ENCODE results near the gene PGAP6.

Gene PGAP6

DNA sequence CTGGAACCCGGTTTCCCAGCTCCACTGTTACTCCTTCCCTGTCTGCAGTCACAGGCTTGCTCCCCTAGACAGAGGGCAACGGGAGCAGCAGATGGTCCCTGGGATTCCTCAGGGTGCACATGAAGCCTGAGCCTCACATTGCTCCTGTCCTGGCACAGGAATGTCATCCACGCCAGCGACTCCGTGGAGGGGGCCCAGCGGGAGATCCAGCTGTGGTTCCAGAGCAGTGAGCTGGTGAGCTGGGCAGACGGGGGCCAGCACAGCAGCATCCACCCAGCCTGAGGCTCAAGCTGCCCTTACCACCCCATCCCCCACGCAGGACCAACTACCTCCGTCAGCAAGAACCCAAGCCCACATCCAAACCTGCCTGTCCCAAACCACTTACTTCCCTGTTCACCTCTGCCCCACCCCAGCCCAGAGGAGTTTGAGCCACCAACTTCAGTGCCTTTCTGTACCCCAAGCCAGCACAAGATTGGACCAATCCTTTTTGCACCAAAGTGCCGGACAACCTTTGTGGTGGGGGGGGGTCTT lies 18.3 kb upstream of the PGAP6 start:
- Histone ChIP-seq H3K27ac (ENCODE audit: insufficient read depth in 1 of 2, low read depth in 1 of 2, low read length in 2 of 2, poor library complexity in 1 of 2, severe bottlenecking in 2 of 2) (peak overlapping the region in 1 of 2 experiments; percentile 83), H3K36me3 (ENCODE audit: control insufficient read depth in 4 of 4, insufficient read depth in 4 of 4, low read length in 3 of 4) (peaks cover 0 to 29% (median 6%) of the 10 kb centered on the region in 4 experiments), H3K4me3 (ENCODE audit: control insufficient read depth in 1 of 7, extremely low read depth in 1 of 7, insufficient read depth in 4 of 7, low read depth in 2 of 7, low read length in 6 of 7) (peak overlapping the region in 6 of 7 experiments; percentile 69 to 92 (median 82)), H3K9me3 (ENCODE audit: control extremely low read depth in 1 of 5, control insufficient read depth in 4 of 5, insufficient read depth in 2 of 5, low read depth in 1 of 5, low read length in 4 of 5) (no peaks in the 10 kb centered on the region), H3K4me1 (ENCODE audit: control extremely low read depth in 1 of 4, control insufficient read depth in 4 of 4, insufficient read depth in 4 of 4, low read length in 3 of 4) (peaks cover 5 to 52% (median 43%) of the 10 kb centered on the region in 4 experiments), H3K27me3 (replicated peaks in 2 of 5; ENCODE audit: control insufficient read depth in 4 of 5, insufficient read depth in 5 of 5, low read length in 4 of 5) (no peaks in the 10 kb centered on the region)
- 73% methylated on average over 6 of the region's 10 CpGs for WGBS (ENCODE audit: insufficient coverage)
- ChIA-PET CTCF (interaction anchor here (1.1 to 2.4 kb wide), 3 partner anchors 30 to 44 kb away, joined by 3 to 9 read pairs (median 4); partner anchors contain the start of gene MRPL28), POLR2A (interaction anchor here (0.6 to 1.0 kb wide), 2 partner anchors 25 to 105 kb away, joined by 3 to 4 read pairs; partner anchors contain the start of gene RAB11FIP3)
- DNase-seq, result no peak

DNA sequence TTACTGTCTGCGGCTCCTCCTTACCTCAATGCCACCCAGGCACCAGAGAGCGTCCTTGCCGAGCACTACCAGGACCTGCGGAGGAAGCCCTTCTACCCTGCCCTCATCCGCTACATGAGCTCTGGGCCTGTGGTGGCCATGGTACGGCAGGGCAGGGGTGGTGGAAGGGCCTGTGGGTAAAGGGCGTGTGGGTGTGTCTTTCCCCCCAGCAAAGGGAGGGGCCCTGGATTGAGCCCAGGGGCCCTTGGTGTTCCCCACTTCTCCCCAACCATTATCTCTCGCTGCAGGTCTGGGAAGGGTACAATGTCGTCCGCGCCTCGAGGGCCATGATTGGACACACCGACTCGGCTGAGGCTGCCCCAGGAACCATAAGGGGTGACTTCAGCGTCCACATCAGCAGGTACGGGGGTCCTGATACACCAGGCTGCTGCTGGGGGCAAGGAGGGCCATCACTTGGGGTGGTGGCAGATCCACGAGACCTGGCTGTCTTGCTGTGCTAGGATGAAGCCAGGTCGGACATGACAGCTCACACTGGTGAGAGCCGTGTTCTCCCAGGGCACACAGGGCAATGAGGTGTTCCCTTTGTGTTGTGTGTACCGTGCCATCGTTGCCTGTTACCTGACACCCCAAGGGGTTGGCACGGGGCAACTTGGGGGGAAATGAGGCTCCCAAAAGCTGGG lies 17.7 kb upstream of the PGAP6 start:
- ChIA-PET POLR2A (no interaction called here), CTCF (interaction anchor here (1.1 kb wide), 1 partner anchor 45 kb away, joined by 3 read pairs; no protein-coding TSS in a partner anchor)
- 87% methylated on average over 22 of the region's 22 CpGs for WGBS (ENCODE audit: insufficient coverage)
- H3K36me3 ChIP-seq (ENCODE audit: control insufficient read depth in 4 of 4, insufficient read depth in 4 of 4, low read length in 3 of 4), result peaks cover 0 to 29% (median 6%) of the 10 kb centered on the region in 4 experiments
- no peak overlapping the region for H3K4me3 ChIP-seq (ENCODE audit: control insufficient read depth in 1 of 7, extremely low read depth in 1 of 7, insufficient read depth in 4 of 7, low read depth in 2 of 7, low read length in 6 of 7)
- DNase-seq, result no peak
- no peaks in the 10 kb centered on the region for H3K9me3 ChIP-seq (ENCODE audit: control extremely low read depth in 1 of 5, control insufficient read depth in 4 of 5, insufficient read depth in 2 of 5, low read depth in 1 of 5, low read length in 4 of 5)
- H3K27me3 ChIP-seq (replicated peaks in 2 of 5; ENCODE audit: control insufficient read depth in 4 of 5, insufficient read depth in 5 of 5, low read length in 4 of 5), result no peaks in the 10 kb centered on the region
- H3K4me1 ChIP-seq (ENCODE audit: control extremely low read depth in 1 of 4, control insufficient read depth in 4 of 4, insufficient read depth in 4 of 4, low read length in 3 of 4), result peaks cover 5 to 52% (median 43%) of the 10 kb centered on the region in 4 experiments
- peak overlapping the region in 1 of 2 experiments; percentile 35 for H3K27ac ChIP-seq (ENCODE audit: insufficient read depth in 1 of 2, low read depth in 1 of 2, low read length in 2 of 2, poor library complexity in 1 of 2, severe bottlenecking in 2 of 2)

GRCh38 chr16:398561-399339 lies 17.0 kb upstream of the PGAP6 start:
- DNase-seq, result no peak
- Histone ChIP-seq H3K36me3 (ENCODE audit: control insufficient read depth in 4 of 4, insufficient read depth in 4 of 4, low read length in 3 of 4) (peaks cover 0 to 29% (median 6%) of the 10 kb centered on the region in 4 experiments), H3K9me3 (ENCODE audit: control extremely low read depth in 1 of 5, control insufficient read depth in 4 of 5, insufficient read depth in 2 of 5, low read depth in 1 of 5, low read length in 4 of 5) (no peaks in the 10 kb centered on the region), H3K27me3 (replicated peaks in 2 of 5; ENCODE audit: control insufficient read depth in 4 of 5, insufficient read depth in 5 of 5, low read length in 4 of 5) (no peaks in the 10 kb centered on the region), H3K4me3 (ENCODE audit: control insufficient read depth in 1 of 7, extremely low read depth in 1 of 7, insufficient read depth in 4 of 7, low read depth in 2 of 7, low read length in 6 of 7) (peak overlapping the region in 1 of 7 experiments; percentile 37), H3K27ac (ENCODE audit: insufficient read depth in 1 of 2, low read depth in 1 of 2, low read length in 2 of 2, poor library complexity in 1 of 2, severe bottlenecking in 2 of 2) (peak overlapping the region in 1 of 2 experiments; percentile 70), H3K4me1 (ENCODE audit: control extremely low read depth in 1 of 4, control insufficient read depth in 4 of 4, insufficient read depth in 4 of 4, low read length in 3 of 4) (peaks cover 5 to 52% (median 43%) of the 10 kb centered on the region in 4 experiments)
- ChIA-PET CTCF (interaction anchor here (0.6 to 1.6 kb wide), 2 partner anchors 12 to 186 kb away, joined by 3 to 5 read pairs; no protein-coding TSS in a partner anchor), POLR2A (interaction anchor here (1.3 kb wide), 1 partner anchor 12 kb away, joined by 4 read pairs; no protein-coding TSS in a partner anchor)
- 90% methylated on average over 16 of the region's 24 CpGs for WGBS (ENCODE audit: insufficient coverage)

GRCh38 chr16:397736-398332 lies 16.1 kb upstream of the PGAP6 start:
- peak overlapping the region in 2 of 7 experiments; percentile 2 to 53 for H3K4me3 ChIP-seq (ENCODE audit: control insufficient read depth in 1 of 7, extremely low read depth in 1 of 7, insufficient read depth in 4 of 7, low read depth in 2 of 7, low read length in 6 of 7)
- peak; percentile 86 to 91 (median 87) for DNase-seq
- peak overlapping the region in 1 of 2 experiments; percentile 70 for H3K27ac ChIP-seq (ENCODE audit: insufficient read depth in 1 of 2, low read depth in 1 of 2, low read length in 2 of 2, poor library complexity in 1 of 2, severe bottlenecking in 2 of 2)
- no peaks in the 10 kb centered on the region for H3K9me3 ChIP-seq (ENCODE audit: control extremely low read depth in 1 of 5, control insufficient read depth in 4 of 5, insufficient read depth in 2 of 5, low read depth in 1 of 5, low read length in 4 of 5)
- H3K4me1 ChIP-seq (ENCODE audit: control extremely low read depth in 1 of 4, control insufficient read depth in 4 of 4, insufficient read depth in 4 of 4, low read length in 3 of 4), result peaks cover 5 to 52% (median 43%) of the 10 kb centered on the region in 4 experiments
- 45% methylated on average over 25 of the region's 29 CpGs for WGBS (ENCODE audit: insufficient coverage)
- H3K27me3 ChIP-seq (replicated peaks in 2 of 5; ENCODE audit: control insufficient read depth in 4 of 5, insufficient read depth in 5 of 5, low read length in 4 of 5), result no peaks in the 10 kb centered on the region
- POLR2A ChIA-PET, result interaction anchor here (0.6 to 1.3 kb wide), 2 partner anchors 11 to 322 kb away, joined by 4 to 5 read pairs; no protein-coding TSS in a partner anchor
- H3K36me3 ChIP-seq (ENCODE audit: control insufficient read depth in 4 of 4, insufficient read depth in 4 of 4, low read length in 3 of 4), result peaks cover 0 to 29% (median 6%) of the 10 kb centered on the region in 4 experiments
- CTCF ChIA-PET, result interaction anchor here (0.6 to 1.6 kb wide), 2 partner anchors 11 to 185 kb away, joined by 3 to 5 read pairs; no protein-coding TSS in a partner anchor

GRCh38 chr16:397135-397661 lies 15.4 kb upstream of the PGAP6 start, which contains the start of gene NME4:
Gene NME4 (plus strand): TSS chr16:397199. CDS start chr16:397223, 24 bp downstream.
- Histone ChIP-seq H3K27me3 (replicated peaks in 2 of 5; ENCODE audit: control insufficient read depth in 4 of 5, insufficient read depth in 5 of 5, low read length in 4 of 5) (no peaks in the 10 kb centered on the region), H3K4me3 (ENCODE audit: control insufficient read depth in 1 of 7, extremely low read depth in 1 of 7, insufficient read depth in 4 of 7, low read depth in 2 of 7, low read length in 6 of 7) (peak within 1 kb of the TSS; percentile 72 to 91 (median 76)), H3K36me3 (ENCODE audit: control insufficient read depth in 4 of 4, insufficient read depth in 4 of 4, low read length in 3 of 4) (peaks cover 0 to 29% (median 6%) of the 10 kb centered on the region in 4 experiments), H3K4me1 (ENCODE audit: control extremely low read depth in 1 of 4, control insufficient read depth in 4 of 4, insufficient read depth in 4 of 4, low read length in 3 of 4) (peaks cover 5 to 48% (median 43%) of the 10 kb centered on the region in 4 experiments), H3K27ac (ENCODE audit: insufficient read depth in 1 of 2, low read depth in 1 of 2, low read length in 2 of 2, poor library complexity in 1 of 2, severe bottlenecking in 2 of 2) (peak within 1 kb of the TSS; percentile 25 to 74), H3K9me3 (ENCODE audit: control extremely low read depth in 1 of 5, control insufficient read depth in 4 of 5, insufficient read depth in 2 of 5, low read depth in 1 of 5, low read length in 4 of 5) (no peaks in the 10 kb centered on the region)
- POLR2A ChIA-PET, result interaction anchor here (0.6 to 1.3 kb wide), 2 partner anchors 10 to 322 kb away, joined by 4 to 5 read pairs; no protein-coding TSS in a partner anchor
- WGBS (ENCODE audit: insufficient coverage), result 0% methylated on average over 34 of the region's 75 CpGs
- DNase-seq, result peak in 1 of 3 donors; percentile 45
- CTCF ChIA-PET, result interaction anchor here (0.7 to 1.6 kb wide), 3 partner anchors 10 to 98 kb away, joined by 3 to 5 read pairs (median 4); no protein-coding TSS in a partner anchor

GRCh38 chr16:396605-397004 lies 14.8 kb upstream of the PGAP6 start:
- under 1% methylated on average over 16 of the region's 22 CpGs for WGBS (ENCODE audit: insufficient coverage)
- CTCF ChIA-PET, result interaction anchor here (0.7 to 1.4 kb wide), 2 partner anchors 10 to 98 kb away, joined by 3 to 4 read pairs; no protein-coding TSS in a partner anchor
- Histone ChIP-seq H3K27me3 (replicated peaks in 2 of 5; ENCODE audit: control insufficient read depth in 4 of 5, insufficient read depth in 5 of 5, low read length in 4 of 5) (no peaks in the 10 kb centered on the region), H3K9me3 (ENCODE audit: control extremely low read depth in 1 of 5, control insufficient read depth in 4 of 5, insufficient read depth in 2 of 5, low read depth in 1 of 5, low read length in 4 of 5) (no peaks in the 10 kb centered on the region), H3K36me3 (ENCODE audit: control insufficient read depth in 4 of 4, insufficient read depth in 4 of 4, low read length in 3 of 4) (peaks cover 0 to 29% (median 6%) of the 10 kb centered on the region in 4 experiments), H3K27ac (ENCODE audit: insufficient read depth in 1 of 2, low read depth in 1 of 2, low read length in 2 of 2, poor library complexity in 1 of 2, severe bottlenecking in 2 of 2) (peak overlapping the region; percentile 25 to 74), H3K4me1 (ENCODE audit: control extremely low read depth in 1 of 4, control insufficient read depth in 4 of 4, insufficient read depth in 4 of 4, low read length in 3 of 4) (peaks cover 5 to 46% (median 41%) of the 10 kb centered on the region in 4 experiments), H3K4me3 (ENCODE audit: control insufficient read depth in 1 of 7, extremely low read depth in 1 of 7, insufficient read depth in 4 of 7, low read depth in 2 of 7, low read length in 6 of 7) (peak overlapping the region; percentile 72 to 91 (median 76))
- POLR2A ChIA-PET, result no interaction called here
- peak; percentile 63 to 83 (median 82) for DNase-seq
